Progenitor cell of endocrine pancreas (in vitro differentiated cells): ENCODE results near the gene LSM7. TPM values are rescaled to one million over a fixed set of nuclear protein-coding genes. Genes with fewer than 3 reads are reported as not detected.

Experiments
- DNase-seq: peaks from one replicate; pipeline ENCODE4 v3.0.0; 2021; ENCODE audit warnings: low spot score; ENCODE audit not compliant: unreplicated experiment
- H3K27ac Mint-ChIP-seq: 2 replicates; pipeline ENCODE4 v1.8.0; 2021; ENCODE audit warnings: mild to moderate bottlenecking, moderate library complexity, mixed read lengths
- H3K27me3 Mint-ChIP-seq: 2 replicates; pipeline ENCODE4 v1.8.0; 2021; ENCODE audit warnings: mixed read lengths
- H3K36me3 Mint-ChIP-seq: 2 replicates; pipeline ENCODE4 v1.8.0; 2022; ENCODE audit warnings: mixed read lengths; ENCODE audit not compliant: insufficient read depth
- H3K4me1 Mint-ChIP-seq: 2 replicates; pipeline ENCODE4 v1.8.0; 2021; ENCODE audit warnings: low read depth, mixed read lengths
- H3K4me3 Mint-ChIP-seq: 2 replicates; pipeline ENCODE4 v1.8.0; 2021; ENCODE audit warnings: low read depth, mild to moderate bottlenecking, moderate library complexity, mixed read lengths
- H3K9me3 Mint-ChIP-seq: 2 replicates; pipeline ENCODE4 v1.8.0; 2021; ENCODE audit warnings: low read depth, mixed read lengths
- total RNA-seq: library from RNA; stranded (reverse); gene quantifications from 2 replicates; pipeline ENCODE4 v1.2.1, GENCODE V29; 2021
- TF ChIP-seq, protein P1 (sequence below): fragments of 200-600 bp; sonication (generic); IDR thresholded peaks from one replicate; pipeline ENCODE4 v1.5.0; 2021; ENCODE audit warnings: antibody characterized with exemption, mild to moderate bottlenecking; ENCODE audit not compliant: unreplicated experiment

The LSM7 gene
- total RNA-seq, 1 donor from 2014 or later, result 126 TPM

DNA sequence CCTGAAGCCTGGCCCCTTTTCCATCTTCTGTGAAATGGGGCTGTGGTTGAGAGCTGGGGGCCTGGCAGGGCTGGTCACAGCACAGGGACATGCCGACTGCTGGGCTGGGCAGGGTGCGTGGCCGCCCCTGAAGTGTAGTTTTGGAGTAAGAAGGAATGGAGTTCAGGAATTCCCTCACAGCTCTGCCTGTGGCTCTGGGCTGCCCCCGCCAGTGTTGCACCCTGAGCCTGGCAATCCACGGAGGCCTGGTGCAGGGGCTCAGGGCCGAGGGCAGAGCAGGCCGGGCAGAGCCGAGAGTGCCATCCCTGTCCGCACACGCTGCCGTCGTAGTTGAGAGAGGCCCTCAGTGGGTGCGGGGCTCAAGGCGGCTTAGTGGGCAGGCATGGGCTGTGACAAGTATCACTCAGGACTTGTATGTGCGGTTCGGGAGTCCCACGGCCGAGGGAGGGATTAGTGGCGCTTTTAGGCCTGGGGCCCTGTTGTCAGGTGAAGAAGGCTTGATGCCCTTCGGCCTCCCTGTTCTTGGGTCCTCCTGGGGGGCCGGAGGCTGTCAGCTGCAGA is 9.7 kb upstream of the LSM7 start:
- Mint-ChIP-seq H3K27ac (no peak overlapping the region), H3K9me3 (no peaks in the 10 kb centered on the region), H3K36me3 (peaks cover 3% of the 10 kb centered on the region), H3K4me1 (peaks cover 4% of the 10 kb centered on the region), H3K27me3 (no peaks in the 10 kb centered on the region), H3K4me3 (no peak overlapping the region)
- TF ChIP-seq, protein P1, sequence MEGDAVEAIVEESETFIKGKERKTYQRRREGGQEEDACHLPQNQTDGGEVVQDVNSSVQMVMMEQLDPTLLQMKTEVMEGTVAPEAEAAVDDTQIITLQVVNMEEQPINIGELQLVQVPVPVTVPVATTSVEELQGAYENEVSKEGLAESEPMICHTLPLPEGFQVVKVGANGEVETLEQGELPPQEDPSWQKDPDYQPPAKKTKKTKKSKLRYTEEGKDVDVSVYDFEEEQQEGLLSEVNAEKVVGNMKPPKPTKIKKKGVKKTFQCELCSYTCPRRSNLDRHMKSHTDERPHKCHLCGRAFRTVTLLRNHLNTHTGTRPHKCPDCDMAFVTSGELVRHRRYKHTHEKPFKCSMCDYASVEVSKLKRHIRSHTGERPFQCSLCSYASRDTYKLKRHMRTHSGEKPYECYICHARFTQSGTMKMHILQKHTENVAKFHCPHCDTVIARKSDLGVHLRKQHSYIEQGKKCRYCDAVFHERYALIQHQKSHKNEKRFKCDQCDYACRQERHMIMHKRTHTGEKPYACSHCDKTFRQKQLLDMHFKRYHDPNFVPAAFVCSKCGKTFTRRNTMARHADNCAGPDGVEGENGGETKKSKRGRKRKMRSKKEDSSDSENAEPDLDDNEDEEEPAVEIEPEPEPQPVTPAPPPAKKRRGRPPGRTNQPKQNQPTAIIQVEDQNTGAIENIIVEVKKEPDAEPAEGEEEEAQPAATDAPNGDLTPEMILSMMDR, result no peak
- DNase-seq, result no peak

GRCh38 chr19:2337329-2337707 is 8.9 kb upstream of the LSM7 start:
- H3K4me3 Mint-ChIP-seq, result no peak overlapping the region

DNA sequence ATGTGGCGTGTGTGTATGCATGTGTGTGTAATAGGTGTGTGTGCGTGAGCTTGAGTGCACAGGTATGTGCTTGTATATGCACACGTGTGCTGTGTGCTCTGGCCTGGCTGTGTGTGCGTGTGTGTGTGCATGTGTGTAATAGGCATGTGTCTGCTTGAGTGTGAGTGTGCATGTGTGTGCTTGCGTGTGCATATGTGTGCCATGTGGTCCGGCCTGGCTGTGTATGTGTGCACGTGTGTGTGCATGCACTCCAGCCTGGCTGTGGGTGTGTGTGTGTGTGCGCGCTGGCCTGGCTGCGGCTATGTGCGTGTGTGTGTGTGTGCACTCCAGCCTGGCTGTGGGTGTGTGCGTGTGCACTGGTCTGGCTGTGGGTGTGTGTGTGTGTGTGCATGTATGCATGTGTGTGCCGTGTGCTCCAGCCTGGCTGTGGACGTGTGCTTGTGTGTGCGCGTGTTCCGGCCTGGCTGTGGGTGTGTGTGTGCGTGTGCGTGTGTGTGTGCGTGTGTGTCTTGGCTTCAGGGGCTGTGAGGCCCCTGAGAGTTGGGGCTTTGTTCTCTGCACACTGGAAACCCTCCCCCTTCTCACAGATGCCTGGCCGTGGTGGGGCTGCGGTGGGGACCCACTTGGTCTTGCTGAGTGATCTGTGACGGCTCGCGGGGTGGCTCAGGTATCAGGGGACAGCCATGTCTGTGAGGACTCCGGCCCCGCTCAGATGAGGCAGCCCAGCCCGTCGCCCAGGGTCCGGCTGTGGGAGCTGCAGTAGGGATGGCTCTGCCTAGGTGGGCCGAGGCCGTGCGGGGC is 8.3 kb upstream of the LSM7 start:
- no peaks in the 10 kb centered on the region for H3K27me3 Mint-ChIP-seq
- peak overlapping the region; percentile 64 for H3K27ac Mint-ChIP-seq
- peaks cover 3% of the 10 kb centered on the region for H3K36me3 Mint-ChIP-seq
- TF ChIP-seq, protein P1, result no peak
- H3K4me1 Mint-ChIP-seq, result peaks cover 4% of the 10 kb centered on the region
- no peak for DNase-seq
- no peak overlapping the region for H3K4me3 Mint-ChIP-seq
- no peaks in the 10 kb centered on the region for H3K9me3 Mint-ChIP-seq

More at GRCh38 chr19:2337329-2337707, 8.9 kb upstream of the LSM7 start:
- Mint-ChIP-seq H3K4me1 (peaks cover 4% of the 10 kb centered on the region), H3K27ac (peak overlapping the region; percentile 64), H3K27me3 (no peaks in the 10 kb centered on the region), H3K9me3 (no peaks in the 10 kb centered on the region), H3K36me3 (peaks cover 3% of the 10 kb centered on the region)
- DNase-seq, result no peak
- TF ChIP-seq, protein P1, result peak; percentile 32

GRCh38 chr19:2335848-2336247 is 7.5 kb upstream of the LSM7 start:
- H3K27ac Mint-ChIP-seq, result no peak overlapping the region

More at GRCh38 chr19:2335848-2336247, 7.5 kb upstream of the LSM7 start:
- Mint-ChIP-seq H3K27me3 (no peaks in the 10 kb centered on the region), H3K36me3 (peaks cover 3% of the 10 kb centered on the region), H3K4me3 (no peak overlapping the region), H3K9me3 (no peaks in the 10 kb centered on the region), H3K4me1 (peaks cover 9% of the 10 kb centered on the region)
- DNase-seq, result no peak
- TF ChIP-seq, protein P1, result no peak
